GM12891 (cell line): Measurements from ENCODE around the gene FIG4.
"Not testable (repeated sequence)": the region's sequence is repeated elsewhere in the genome, so short reads cannot be mapped to it uniquely, and the experiment has no call there.

ENCODE experiments used
- PAX5 ChIP-seq: IDR thresholded peaks from 2 replicates; pipeline ENCODE4 v1.6.1; 2011; ENCODE audit warnings: low read length, moderate library complexity, mild to moderate bottlenecking; ENCODE audit not compliant: insufficient read depth, severe bottlenecking
- POLR2A ChIP-seq: IDR thresholded peaks from 2 replicates; pipeline ENCODE4 v1.6.1; 2011; ENCODE audit warnings: low read depth, low read length, control low read depth
- POLR2AphosphoS5 ChIP-seq: IDR thresholded peaks from 2 replicates; pipeline ENCODE4 v1.6.1; 2011; ENCODE audit warnings: low read depth, low read length, control low read depth
- TAF1 ChIP-seq: IDR thresholded peaks from 2 replicates; pipeline ENCODE4 v1.6.1; 2011; ENCODE audit warnings: low read depth, low read length, control low read depth

DNA sequence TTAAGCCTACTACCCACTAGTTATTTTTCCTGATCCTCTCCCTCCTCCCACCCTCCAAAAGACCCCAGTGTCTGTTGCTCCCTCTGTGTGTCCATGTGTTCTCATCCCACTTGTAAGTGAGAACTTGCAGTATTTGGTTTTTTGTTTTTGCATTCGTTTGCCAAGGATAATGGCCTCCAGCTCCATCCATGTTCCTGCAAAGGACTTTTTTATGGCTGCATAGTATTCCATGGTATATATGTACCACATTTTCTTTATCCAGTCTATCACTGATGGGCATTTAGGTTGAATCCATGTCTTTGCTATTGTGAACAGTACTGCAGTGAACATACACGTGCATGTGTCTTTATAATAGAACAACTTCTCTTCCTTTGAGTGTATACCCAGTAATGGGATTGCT is 17.0 kb downstream of the FIG4 start:
- TF ChIP-seq TAF1, POLR2A, POLR2AphosphoS5, PAX5: not testable (repeated sequence)
